H1 (cell line): Measurements from ENCODE around the gene GAB3. TPM values are rescaled to one million over a fixed set of nuclear protein-coding genes. Genes with fewer than 3 reads are reported as not detected.

Experiments
- CTCF ChIA-PET: fragments of 300-600 bp; sonication (Branson Sonifier 250); formaldehyde crosslinking; loops from one replicate; lab custom pipeline; 2021; ENCODE audit not compliant: partially characterized antibody; lab: Charles Lee
- POLR2A ChIA-PET: fragments of 300-600 bp; sonication (Branson Sonifier 250); formaldehyde crosslinking; loops from one replicate; lab custom pipeline; 2021; ENCODE audit warnings: inconsistent platforms; ENCODE audit not compliant: partially characterized antibody; lab: Charles Lee
- DNase-seq, 2 experiments: peaks; one replicate each; pipeline versions ENCODE4 v3.0.0 to v3.0.0-alpha.2; 2010 to 2022; ENCODE audit warnings: low spot score in 2 of 2, low read depth in 1 of 2, mixed read lengths in 1 of 2
- FAIRE-seq: peaks from 2 replicates; lab custom pipeline; 2011; peaks lifted over from hg19 to GRCh38; lab: Jason Lieb, UNC
- H2AFZ ChIP-seq: 2 replicates; pipeline ENCODE4 v1.8.1; 2012; ENCODE audit warnings: low read length, inconsistent platforms
- H2AK5ac ChIP-seq: 2 replicates; pipeline ENCODE4 v1.6.1; 2013; ENCODE audit warnings: low read depth, low read length
- H2BK120ac ChIP-seq: replicated peaks from 2 replicates; pipeline ENCODE3; 2013; ENCODE audit warnings: low read depth, low read length, inconsistent platforms
- H2BK12ac ChIP-seq: 2 replicates; pipeline ENCODE4 v1.6.1; 2013; ENCODE audit warnings: low read depth, low read length
- H2BK15ac ChIP-seq: 2 replicates; pipeline ENCODE4 v1.6.1; 2013; ENCODE audit warnings: low read length
- H2BK20ac ChIP-seq: 2 replicates; pipeline ENCODE4 v1.6.1; 2013; ENCODE audit warnings: low read length
- H2BK5ac ChIP-seq: 2 replicates; pipeline ENCODE4 v1.6.1; 2013; ENCODE audit warnings: low read depth, low read length
- H3K14ac ChIP-seq: 2 replicates; pipeline ENCODE4 v1.6.1; 2013; ENCODE audit warnings: inconsistent platforms; ENCODE audit not compliant: insufficient read length
- H3K18ac ChIP-seq: 2 replicates; pipeline ENCODE4 v1.6.1; 2013; ENCODE audit warnings: low read length; ENCODE audit errors: extremely low read depth
- H3K23ac ChIP-seq: 2 replicates; pipeline ENCODE4 v1.6.1; 2013; ENCODE audit warnings: inconsistent platforms; ENCODE audit not compliant: insufficient read length
- H3K23me2 ChIP-seq: 2 replicates; pipeline ENCODE4 v1.6.1; 2013; ENCODE audit warnings: low read depth, low read length
- H3K27ac ChIP-seq: 2 replicates; pipeline ENCODE4 v1.6.1; 2011; ENCODE audit warnings: low read depth, low read length, inconsistent platforms
- H3K27me3 ChIP-seq, 4 experiments: replicated peaks in 1 of 4; 1 replicate in 1 of 4; 2 replicates in 3 of 4; pipeline versions ENCODE4 v1.6.1 to v1.8.1; 2011 to 2013; ENCODE audit warnings: low read length in 3 of 4, mild to moderate bottlenecking in 3 of 4, inconsistent platforms in 2 of 4, mixed read lengths in 2 of 4, moderate library complexity in 1 of 4; ENCODE audit not compliant: control insufficient read depth in 3 of 4, insufficient read depth in 3 of 4; ENCODE audit errors: extremely low read depth in 1 of 4
- H3K36me3 ChIP-seq, 4 experiments: 2 replicates each; pipeline versions ENCODE4 v1.6.1 to v1.8.1; 2011 to 2013; ENCODE audit warnings: mild to moderate bottlenecking in 4 of 4, low read length in 3 of 4, moderate library complexity in 2 of 4, control low read depth in 1 of 4, inconsistent platforms in 1 of 4; ENCODE audit not compliant: insufficient read depth in 4 of 4, control insufficient read depth in 2 of 4
- H3K4ac ChIP-seq: replicated peaks from 2 replicates; pipeline ENCODE3; 2013; ENCODE audit warnings: low read length, low read depth, mixed read lengths, inconsistent platforms; ENCODE audit not compliant: insufficient read length
- H3K4me1 ChIP-seq, 4 experiments: replicated peaks in 1 of 4; 1 replicate in 1 of 4; 2 replicates in 3 of 4; pipeline versions ENCODE4 v1.6.1 to v1.8.1; 2011 to 2013; ENCODE audit warnings: low read length in 3 of 4, inconsistent platforms in 2 of 4, mixed read lengths in 1 of 4; ENCODE audit not compliant: insufficient read depth in 4 of 4, control insufficient read depth in 3 of 4
- H3K4me2 ChIP-seq, 2 experiments: 2 replicates each; pipeline versions ENCODE4 v1.6.1 to v1.8.1; 2011 to 2013; ENCODE audit warnings: low read depth in 2 of 2, low read length in 2 of 2, control low read depth in 1 of 2, inconsistent platforms in 1 of 2, mild to moderate bottlenecking in 1 of 2; ENCODE audit not compliant: insufficient read depth in 1 of 2
- H3K4me3 ChIP-seq, 4 experiments: fragments of 200-600, 300-600 bp in 1 of 4; sonication (generic), shearing (Covaris generic), sonication (Bioruptor Twin) in 1 of 4; 2 replicates each; pipeline versions ENCODE4 v1.5.1 to v1.8.1; 2011 to 2016; ENCODE audit warnings: low read length in 4 of 4, low read depth in 3 of 4, control low read depth in 2 of 4, inconsistent platforms in 2 of 4, mild to moderate bottlenecking in 2 of 4, mixed read lengths in 1 of 4, moderate library complexity in 1 of 4; ENCODE audit not compliant: insufficient read depth in 2 of 4; ENCODE audit errors: extremely low read depth in 1 of 4
- H3K56ac ChIP-seq: replicated peaks from 2 replicates; pipeline ENCODE3; 2013; ENCODE audit warnings: low read depth, mild to moderate bottlenecking, mixed read lengths, low read length, inconsistent platforms; ENCODE audit not compliant: insufficient read length
- H3K79me1 ChIP-seq: 2 replicates; pipeline ENCODE4 v1.6.1; 2013; ENCODE audit warnings: low read depth, low read length, control low read depth
- H3K79me2 ChIP-seq, 2 experiments: 2 replicates each; pipeline versions ENCODE4 v1.6.1 to v1.8.1; 2012 to 2013; ENCODE audit warnings: low read length in 2 of 2, mild to moderate bottlenecking in 2 of 2, inconsistent platforms in 1 of 2; ENCODE audit not compliant: insufficient read depth in 2 of 2, control insufficient read depth in 1 of 2
- H3K9ac ChIP-seq, 4 experiments: replicated peaks in 1 of 4; 1 replicate in 1 of 4; 2 replicates in 3 of 4; pipeline versions ENCODE4 v1.6.1 to v1.8.1; 2011 to 2013; ENCODE audit warnings: low read depth in 3 of 4, low read length in 3 of 4, control low read depth in 2 of 4, mild to moderate bottlenecking in 2 of 4, moderate library complexity in 2 of 4, inconsistent platforms in 1 of 4; ENCODE audit errors: extremely low read depth in 1 of 4
- H3K9me3 ChIP-seq, 2 experiments: 2 replicates each; pipeline versions ENCODE4 v1.6.1 to v1.8.1; 2012 to 2013; ENCODE audit warnings: mild to moderate bottlenecking in 2 of 2, moderate library complexity in 2 of 2, control low read depth in 1 of 2, inconsistent platforms in 1 of 2, low read depth in 1 of 2, low read length in 1 of 2, mixed read lengths in 1 of 2; ENCODE audit not compliant: insufficient read depth in 2 of 2
- H4K20me1 ChIP-seq, 2 experiments: replicated peaks in 1 of 2; 2 replicates each; pipeline versions ENCODE3 to v1.8.1; 2011 to 2013; ENCODE audit warnings: inconsistent platforms in 2 of 2, low read length in 2 of 2, mild to moderate bottlenecking in 1 of 2; ENCODE audit not compliant: insufficient read depth in 2 of 2, control insufficient read depth in 1 of 2
- H4K5ac ChIP-seq: 2 replicates; pipeline ENCODE4 v1.6.1; 2013; ENCODE audit warnings: low read length, low read depth, mixed read lengths, inconsistent platforms; ENCODE audit not compliant: insufficient read length
- H4K8ac ChIP-seq: 2 replicates; pipeline ENCODE4 v1.8.0; 2013; ENCODE audit warnings: mild to moderate bottlenecking, moderate library complexity, low read length, inconsistent platforms; ENCODE audit not compliant: insufficient read depth; ENCODE audit errors: extremely low read depth
- H4K91ac ChIP-seq: replicated peaks from 2 replicates; pipeline ENCODE3; 2013; ENCODE audit warnings: low read length, mixed read lengths, inconsistent platforms; ENCODE audit not compliant: insufficient read length
- BRCA1 ChIP-seq: IDR thresholded peaks from 2 replicates; pipeline ENCODE4 v1.6.1; 2012; ENCODE audit warnings: low read depth, low read length, improper control_type of control experiment
- CREB1 ChIP-seq: IDR thresholded peaks from 2 replicates; pipeline ENCODE4 v1.6.1; 2012; ENCODE audit warnings: inconsistent platforms
- CTBP2 ChIP-seq: IDR thresholded peaks from 2 replicates; pipeline ENCODE4 v1.7.0; 2011; ENCODE audit warnings: borderline replicate concordance, mild to moderate bottlenecking, moderate library complexity, mixed read lengths, low read length; ENCODE audit not compliant: insufficient read depth, insufficient read length
- E2F6 ChIP-seq: IDR thresholded peaks from 2 replicates; pipeline ENCODE4 v1.6.1; 2012; ENCODE audit warnings: inconsistent platforms
- HDAC6 ChIP-seq: IDR thresholded peaks from one replicate; pipeline ENCODE4 v1.7.1; 2012; ENCODE audit warnings: low read depth, mild to moderate bottlenecking, inconsistent platforms, low read length, moderate library complexity
- JUN ChIP-seq: IDR thresholded peaks from 2 replicates; pipeline ENCODE4 v1.6.1; 2011; ENCODE audit warnings: low read depth, mild to moderate bottlenecking, improper control_type of control experiment, low read length
- KDM1A ChIP-seq: fragments of 200-600, 300-600 bp; sonication (generic); IDR thresholded peaks from 2 replicates; pipeline ENCODE4 v1.7.1; 2016; ENCODE audit warnings: mild to moderate bottlenecking, low read length, borderline replicate concordance
- KDM4A ChIP-seq: IDR thresholded peaks from one replicate; pipeline ENCODE4 v1.7.1; 2012; ENCODE audit warnings: low read depth, mild to moderate bottlenecking, moderate library complexity, low read length, inconsistent platforms; ENCODE audit not compliant: severe bottlenecking
- POU5F1 ChIP-seq: IDR thresholded peaks from 2 replicates; pipeline ENCODE4 v1.6.1; 2011; ENCODE audit warnings: low read depth, mild to moderate bottlenecking, low read length, moderate library complexity
- RBBP5 ChIP-seq: IDR thresholded peaks from 2 replicates; pipeline ENCODE4 v1.7.1; 2012; ENCODE audit warnings: low read depth, mild to moderate bottlenecking, inconsistent platforms, low read length, moderate library complexity, borderline replicate concordance
- RXRA ChIP-seq: IDR thresholded peaks from 2 replicates; pipeline ENCODE4 v1.6.1; 2011; ENCODE audit warnings: low read depth, mild to moderate bottlenecking, low read length, moderate library complexity; ENCODE audit not compliant: insufficient read depth
- SAP30 ChIP-seq: fragments of 300-600 bp; sonication (generic); IDR thresholded peaks from 2 replicates; pipeline ENCODE4 v1.7.1; 2012; ENCODE audit warnings: low read length, moderate library complexity, mild to moderate bottlenecking, inconsistent platforms; ENCODE audit not compliant: insufficient read depth, insufficient replicate concordance
- SP2 ChIP-seq: IDR thresholded peaks from 2 replicates; pipeline ENCODE4 v1.6.1; 2012; ENCODE audit warnings: mild to moderate bottlenecking, low read length, inconsistent platforms
- ZNF274 ChIP-seq: IDR thresholded peaks from 2 replicates; pipeline ENCODE4 v1.7.0; 2012; ENCODE audit warnings: low read length, borderline replicate concordance; ENCODE audit errors: extremely low read depth
- WGBS, 2 experiments: shearing (Covaris generic) in 1 of 2; methylation state at CpG; one replicate each; pipeline versions ENCODE4 v1.1.6 to v1.1.7; 2013 to 2015; ENCODE audit warnings: low lambda C conversion rate in 2 of 2, mixed read lengths in 2 of 2, inconsistent platforms in 1 of 2, low coverage in 1 of 2, missing lambda C conversion rate in 1 of 2; ENCODE audit not compliant: insufficient replicate concordance in 2 of 2, insufficient coverage in 1 of 2, insufficient read length in 1 of 2; ENCODE audit errors: extremely low coverage in 1 of 2, missing lambda C conversion rate in 1 of 2; 5-methylcytosine and 5-hydroxymethylcytosine counted together
- polyA plus RNA-seq, 7 experiments: library from polyadenylated mRNA; depleted of rRNA in 3 of 7; stranded (reverse) in 5 of 7; unstranded in 2 of 7; fragments of >200 nt in 5 of 7; fragments of 200-250 nt in 2 of 7; gene quantifications; 1 replicate in 5 of 7; 2 replicates in 1 of 7; 4 replicates in 1 of 7; pipeline versions ENCODE4 v1.2.1 to v1.2.3, GENCODE V29; 2011 to 2013; ENCODE audit warnings: missing spikeins in 2 of 7, mixed read lengths in 2 of 7
- total RNA-seq: library from RNA; stranded (reverse); fragmentation: NEBNext Ultra II Directional; extraction: Animal tissue kit (Norgen Biotek cat#: 25700); gene quantifications from 2 replicates; pipeline ENCODE4 v1.2.1, GENCODE V29; 2021

Gene GAB3
- total and polyA plus RNA-seq, 2 of the 8 experiments (the other 6 are each of a cell fraction or from before 2014, with no cell fraction given) = 0.48 to 1.2 TPM

GRCh38 chrX:154718616-154719015 is 32.3 kb downstream of the GAB3 start:
- Histone ChIP-seq H3K56ac (no peak overlapping the region), H3K18ac (no peak overlapping the region), H4K20me1 (no peaks in the 10 kb centered on the region), H3K9ac (no peak overlapping the region), H2AK5ac (no peak overlapping the region), H3K4me3 (no peak overlapping the region), H2BK20ac (no peak overlapping the region), H2BK5ac (no peak overlapping the region), H2BK120ac (no peak overlapping the region), H2BK15ac (no peak overlapping the region), H3K9me3 (no peaks in the 10 kb centered on the region), H2BK12ac (no peak overlapping the region), H3K14ac (no peak overlapping the region), H3K4ac (no peak overlapping the region), H4K8ac (no peak overlapping the region), H3K36me3 (no peaks in the 10 kb centered on the region), H4K91ac (no peak overlapping the region), H3K27ac (no peak overlapping the region), H3K23me2 (no peaks in the 10 kb centered on the region), H3K79me2 (no peaks in the 10 kb centered on the region), H3K4me2 (no peak overlapping the region), H3K27me3 (no peaks in the 10 kb centered on the region), H3K4me1 (no peaks in the 10 kb centered on the region), H4K5ac (no peak overlapping the region), H3K23ac (no peak overlapping the region), H3K79me1 (no peaks in the 10 kb centered on the region), H2AFZ (no peak overlapping the region)
- no peak for FAIRE-seq
- ChIA-PET CTCF (interaction anchor here (1.2 to 4.2 kb wide), 3 partner anchors 10 to 30 kb away, joined by 4 to 22 read pairs (median 4); no protein-coding TSS in a partner anchor), POLR2A (interaction anchor here (1.1 kb wide), 1 partner anchor 177 kb away, joined by 3 read pairs; no protein-coding TSS in a partner anchor)
- 100% methylated on average over 1 of the region's 1 CpG; no CpG with 5 or more reads in 1 of the 2 experiments for WGBS, 2 experiments
- no peak for DNase-seq
- TF ChIP-seq RXRA (no peak), POU5F1 (no peak), ZNF274 (no peak), E2F6 (no peak), RBBP5 (no peak), BRCA1 (no peak), CREB1 (no peak), CTBP2 (no peak), SP2 (no peak), KDM1A (no peak), HDAC6 (no peak), JUN (no peak), KDM4A (no peak), SAP30 (no peak)
